HG03045 (cell line): ENCODE data around the gene NAA40.

ENCODE experiments used
- ATAC-seq: cut with Tn5 transposase; IDR thresholded peaks from one replicate; pipeline ENCODE4 v1.9.1; 2021; ENCODE audit warnings: mild to moderate bottlenecking, moderate library complexity; ENCODE audit not compliant: unreplicated experiment

Gene NAA40

DNA sequence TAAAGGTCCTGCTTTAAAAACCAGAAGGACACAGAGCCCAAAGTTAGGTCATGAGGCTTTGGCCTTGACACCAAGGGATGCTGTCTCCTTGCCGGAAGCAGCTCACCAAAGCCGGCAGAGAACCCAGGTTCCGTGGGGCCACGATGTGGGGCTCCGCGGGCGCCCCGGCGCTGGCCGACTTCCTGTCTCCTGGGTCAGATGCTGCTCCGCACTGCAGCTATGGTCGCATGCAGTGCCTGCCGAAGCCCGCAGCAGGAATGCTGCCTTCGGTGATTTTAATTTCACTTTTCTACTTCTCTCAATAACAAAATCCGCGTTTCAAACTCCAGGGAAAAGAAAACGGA, 47.0 kb downstream of the NAA40 start:
- ATAC-seq = no peak

DNA sequence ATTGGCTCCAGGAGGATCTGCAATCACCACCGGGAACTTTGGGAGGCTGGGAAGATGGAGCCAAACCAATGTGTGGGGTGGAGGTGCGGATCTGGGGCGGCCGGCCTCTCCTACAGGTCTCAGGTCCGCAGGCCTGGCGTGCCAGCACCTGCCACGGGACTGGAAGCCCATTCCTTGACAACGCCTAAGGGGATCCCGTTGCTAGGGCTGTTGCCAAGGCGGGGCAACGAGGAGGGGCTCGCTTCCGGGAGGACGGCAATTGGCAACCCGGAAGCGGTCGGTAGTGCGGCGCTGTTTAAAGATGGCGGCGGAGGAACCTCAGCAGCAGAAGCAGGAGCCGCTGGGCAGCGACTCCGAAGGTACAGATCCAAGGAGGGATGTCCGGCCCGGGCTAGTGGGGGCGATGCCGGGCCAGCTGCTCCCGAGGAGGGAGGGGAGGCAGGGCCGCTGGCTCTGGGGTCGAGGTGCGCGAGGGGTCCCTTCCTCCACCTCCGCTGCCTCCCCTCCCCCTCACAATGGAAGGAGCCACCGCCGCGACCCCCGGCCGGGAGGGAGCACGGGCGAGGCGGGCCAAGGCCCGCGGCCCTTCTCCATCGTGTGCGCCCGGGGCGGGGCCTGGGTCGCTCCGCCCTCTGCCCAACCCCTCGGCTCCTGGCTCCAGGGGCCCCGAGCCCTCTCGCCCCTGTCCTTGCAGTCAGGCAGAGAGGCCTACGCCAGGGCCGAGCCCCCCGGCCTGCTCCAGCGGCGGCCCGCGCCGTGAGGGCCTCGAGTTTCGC, 47.5 kb downstream of the NAA40 start, which contains the start of gene OTUB1:
OTUB1 (plus strand) TSS at position 283 of the 776 bp plus-strand sequence; CDS start at position 302, 19 bp downstream.
- ATAC-seq = peak; percentile 87

GRCh38 chr11:63986932-63987513, 48.2 kb downstream of the NAA40 start:
- no peak for ATAC-seq

DNA sequence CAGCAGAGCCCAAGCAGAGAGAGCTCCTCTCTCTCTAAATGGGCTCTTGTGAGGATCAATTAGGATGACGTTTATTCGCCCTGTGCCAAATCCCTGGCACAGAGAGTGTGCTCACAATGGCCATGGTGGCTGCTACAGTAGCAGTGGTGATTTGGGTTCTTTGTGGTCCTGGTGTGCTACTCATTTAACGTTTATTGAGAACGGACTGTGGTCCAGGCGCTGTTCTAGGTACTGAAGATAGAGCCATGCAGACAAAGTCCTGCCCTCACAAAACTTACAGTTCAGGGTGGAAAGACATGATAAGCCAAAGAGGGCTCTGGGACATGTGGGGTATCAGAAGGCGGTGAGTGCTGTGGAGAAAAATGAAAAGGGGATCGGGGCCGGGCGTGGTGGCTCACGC, 52.8 kb downstream of the NAA40 start:
- no peak for ATAC-seq

DNA sequence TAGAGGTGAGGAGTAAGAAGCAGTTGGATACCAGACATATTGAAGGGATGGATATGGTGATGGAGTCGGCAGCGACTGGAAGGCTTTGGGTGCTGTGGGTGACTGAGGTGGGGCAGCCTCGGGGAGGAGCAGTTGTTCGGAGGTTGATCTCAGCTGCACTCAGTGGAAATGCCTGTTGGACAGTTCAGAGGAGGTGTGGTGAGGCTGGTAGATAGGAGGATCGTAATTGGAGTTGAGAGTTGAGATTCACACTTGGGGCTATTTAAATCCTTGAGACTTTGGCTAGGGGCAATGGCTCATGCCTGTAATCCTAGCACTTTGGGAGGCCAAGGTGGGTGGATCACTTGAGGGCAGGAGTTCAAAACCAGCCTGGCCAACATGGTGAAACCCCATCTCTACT, 54.3 kb downstream of the NAA40 start:
- ATAC-seq = no peak

GRCh38 chr11:63993993-63994392, 55.2 kb downstream of the NAA40 start:
- ATAC-seq = no peak

GRCh38 chr11:63996512-63996911, 57.7 kb downstream of the NAA40 start:
- ATAC-seq = no peak

DNA sequence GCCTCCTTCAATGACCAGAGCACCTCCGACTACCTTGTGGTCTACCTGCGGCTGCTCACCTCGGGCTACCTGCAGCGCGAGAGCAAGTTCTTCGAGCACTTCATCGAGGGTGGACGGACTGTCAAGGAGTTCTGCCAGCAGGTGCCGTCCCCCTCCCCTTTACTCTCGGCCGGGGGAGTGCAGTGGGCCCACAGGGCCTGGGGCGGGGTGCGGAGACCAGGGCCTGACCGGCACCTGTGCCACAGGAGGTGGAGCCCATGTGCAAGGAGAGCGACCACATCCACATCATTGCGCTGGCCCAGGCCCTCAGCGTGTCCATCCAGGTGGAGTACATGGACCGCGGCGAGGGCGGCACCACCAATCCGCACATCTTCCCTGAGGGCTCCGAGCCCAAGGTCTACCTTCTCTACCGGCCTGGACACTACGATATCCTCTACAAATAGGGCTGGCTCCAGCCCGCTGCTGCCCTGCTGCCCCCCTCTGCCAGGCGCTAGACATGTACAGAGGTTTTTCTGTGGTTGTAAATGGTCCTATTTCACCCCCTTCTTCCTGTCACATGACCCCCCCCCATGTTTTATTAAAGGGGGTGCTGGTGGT, 58.4 kb downstream of the NAA40 start:
- no peak for ATAC-seq

GRCh38 chr11:63997801-63998337, 59.1 kb downstream of the NAA40 start:
- no peak for ATAC-seq

- ATAC-seq = no peak
These were observed 60.0 kb downstream of the NAA40 start for GRCh38 chr11:63998558-63999348.

DNA sequence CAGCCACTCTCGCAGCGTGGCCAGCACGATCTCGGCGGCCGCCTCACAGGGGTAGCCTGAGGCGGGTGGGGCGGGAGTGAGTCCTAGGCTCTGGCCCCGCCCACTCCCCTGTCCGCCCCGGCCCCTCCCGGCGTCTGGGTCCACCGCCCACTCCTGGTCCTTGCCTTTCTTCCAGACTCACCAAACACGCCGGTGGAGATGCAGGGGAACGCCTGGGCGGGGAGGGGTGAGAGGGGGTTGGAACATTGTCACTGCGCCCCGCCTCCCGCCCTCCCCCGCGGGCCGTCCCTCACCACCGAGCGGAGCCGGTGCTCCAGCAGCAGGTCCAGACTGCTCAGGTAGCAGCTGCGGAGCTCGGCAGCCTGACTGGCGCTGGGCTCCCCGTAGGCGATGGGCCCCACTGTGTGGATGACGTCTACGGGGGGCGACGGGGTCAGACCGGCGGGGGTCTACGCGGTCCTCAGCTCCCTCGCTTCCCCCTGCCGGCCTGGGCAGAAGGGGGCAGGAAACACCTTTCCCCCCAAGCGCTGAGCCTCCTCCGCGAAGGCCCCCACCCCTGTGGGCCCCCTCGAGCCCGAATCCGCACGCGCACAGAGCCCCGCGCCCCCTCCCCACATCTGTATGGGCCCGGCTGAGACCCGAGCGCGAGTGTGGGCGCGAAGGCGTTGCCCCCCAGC, 60.7 kb downstream of the NAA40 start:
- no peak for ATAC-seq

DNA sequence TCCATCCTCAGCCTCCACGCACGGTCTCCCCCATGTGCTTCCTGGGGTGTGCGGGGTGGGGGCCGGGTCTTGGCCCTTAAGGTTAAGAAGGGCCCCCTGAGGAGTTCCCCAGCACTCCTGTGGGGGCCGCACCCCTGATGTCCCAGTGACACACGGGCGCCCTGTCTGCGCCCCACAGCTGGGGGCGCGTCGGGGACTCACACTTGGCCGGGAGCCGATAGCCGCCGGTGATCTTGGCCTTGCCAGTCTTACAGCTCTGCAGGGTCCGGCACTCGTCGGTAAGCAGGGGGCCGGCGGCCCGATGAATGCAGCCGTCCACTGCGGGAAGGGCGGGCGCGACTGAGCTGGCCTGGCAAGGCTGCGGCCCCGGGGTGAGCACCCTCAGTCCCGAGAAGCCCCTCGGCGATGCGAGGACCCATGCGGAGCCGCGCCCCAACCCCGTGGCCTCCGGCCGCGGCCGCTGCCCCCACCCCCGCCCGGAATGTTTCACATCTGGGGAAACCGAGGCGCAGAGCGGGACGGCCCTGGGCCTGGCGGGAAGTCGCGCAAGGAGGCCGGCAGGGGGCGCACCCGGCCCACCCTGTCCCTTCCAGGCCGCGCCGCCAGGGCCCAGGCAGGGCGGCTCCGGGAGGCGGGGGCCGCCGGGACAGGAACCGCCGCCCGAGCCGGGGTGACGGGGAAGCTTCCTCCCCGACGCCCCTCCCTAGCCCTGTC, 61.4 kb downstream of the NAA40 start:
- ATAC-seq = no peak

- no peak for ATAC-seq
These were observed 62.1 kb downstream of the NAA40 start for GRCh38 chr11:64000740-64001483.

DNA sequence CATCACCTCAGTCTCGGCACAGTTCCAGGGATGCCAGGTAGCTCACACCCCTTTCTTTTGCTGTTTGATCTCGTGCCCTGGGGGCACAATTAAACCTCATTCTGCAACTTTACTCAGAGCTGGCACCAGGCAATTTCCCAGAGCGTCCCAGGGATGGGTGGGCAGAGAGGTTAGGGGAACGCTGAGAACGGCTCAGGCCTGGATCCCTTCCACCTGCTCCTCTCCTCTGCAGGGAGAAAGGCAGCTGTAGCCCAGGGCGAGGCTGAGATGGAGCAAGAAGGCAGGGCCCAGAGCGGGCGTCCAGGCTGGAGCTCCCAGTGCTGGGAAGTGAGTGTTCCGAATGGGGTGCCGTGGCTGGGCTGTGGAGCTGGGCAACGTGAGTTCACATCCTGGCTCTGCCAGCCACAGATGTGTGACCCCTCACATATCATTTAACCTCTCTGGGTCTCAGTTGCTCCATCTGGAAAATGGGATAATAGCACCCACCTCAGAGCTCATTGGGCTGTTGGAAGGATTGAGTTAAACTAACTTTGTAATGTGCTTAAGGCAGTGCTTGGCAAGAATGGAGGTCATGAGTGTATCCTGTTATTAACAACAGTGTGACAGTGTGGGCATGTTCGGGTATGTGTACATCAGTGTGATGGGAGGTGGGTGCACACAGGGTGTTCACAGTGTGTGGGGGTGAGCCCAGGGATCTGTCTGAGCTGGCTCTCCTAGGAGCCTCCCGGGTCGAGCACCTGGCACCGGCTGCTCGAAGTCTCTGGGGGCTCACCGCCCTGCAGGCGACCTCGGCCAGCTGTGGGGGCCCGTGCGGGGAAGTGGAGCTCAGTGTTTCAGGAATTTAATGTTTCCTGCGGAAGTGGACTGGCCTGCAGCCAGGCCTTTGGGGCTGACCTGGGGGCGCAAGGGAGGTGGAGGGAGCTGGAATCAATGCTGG, 63.0 kb downstream of the NAA40 start:
- ATAC-seq = no peak

GRCh38 chr11:64003807-64004589, 65.2 kb downstream of the NAA40 start:
- no peak for ATAC-seq

GRCh38 chr11:64004590-64004984, 65.8 kb downstream of the NAA40 start:
- ATAC-seq = no peak

DNA sequence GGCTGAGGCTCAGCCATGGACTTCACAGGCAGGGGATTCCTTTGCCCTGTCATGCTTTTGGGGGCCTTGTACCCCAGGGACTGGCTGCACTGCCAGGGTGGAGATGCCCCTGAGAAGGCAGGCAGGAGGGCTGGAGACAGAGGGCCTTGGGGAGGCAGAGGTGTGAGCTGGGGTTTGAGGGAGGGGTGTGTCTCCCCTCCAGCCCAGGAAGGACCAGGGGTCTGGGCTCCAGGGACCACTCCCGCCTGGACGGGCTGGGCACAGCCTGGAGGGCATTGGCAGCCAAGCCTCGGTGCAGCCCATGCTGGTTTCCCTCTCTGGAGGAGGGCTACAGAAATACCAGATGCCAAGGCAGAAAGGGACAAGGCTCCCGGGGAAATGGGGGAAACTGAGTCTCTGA, 66.9 kb downstream of the NAA40 start:
- ATAC-seq = no peak
